K562 (cell line): ENCODE measurements around the gene PPFIA1. TPM values are rescaled to one million over a fixed set of nuclear protein-coding genes. Genes with fewer than 3 reads are reported as not detected.

Experiments used
- ATAC-seq: fragments of 200-7000 bp; cut with Tn5 transposase; 3 replicates; pipeline ENCODE4 v1.9.1; 2020; ENCODE audit warnings: moderate library complexity
- BruUV-seq: library from RNA; stranded (reverse); fragments of 400-500 nt; replicated peaks from 2 replicates; lab custom pipeline; 2021; lab: Mats Ljungman, UMichigan
- CTCF ChIA-PET: fragments of 300-600 bp; formaldehyde crosslinking; extraction: SDS; loops from one replicate; lab custom pipeline; 2021; ENCODE audit warnings: low intra/inter-chr PET ratio; lab: Yijun Ruan, JAX
- POLR2A ChIA-PET: fragments of 300-600, 350-650 bp; sonication (Branson Sonifier 250); formaldehyde crosslinking; extraction: SDS; loops from one replicate; lab custom pipeline; 2021; ENCODE audit warnings: antibody characterized with exemption, inconsistent platforms; lab: Yijun Ruan, JAX
- DNase-seq, 4 experiments: peaks; one replicate each; pipeline versions ENCODE4 v3.0.0 to v3.0.0-alpha.2; 2011 to 2018; ENCODE audit warnings: low spot score in 3 of 4, mixed read lengths in 3 of 4; ENCODE audit errors: extremely low read depth in 1 of 4
- FAIRE-seq: peaks from 2 replicates; lab custom pipeline; 2011; peaks lifted over from hg19 to GRCh38; lab: Jason Lieb, UNC
- H2AFZ ChIP-seq: 2 replicates; pipeline ENCODE4 v1.6.0; 2011; ENCODE audit warnings: low read depth, low read length, control low read depth, inconsistent platforms
- H3K27ac ChIP-seq: fragments of 200-600 bp; 3 replicates; pipeline ENCODE4 v1.8.0; 2011; ENCODE audit warnings: low read depth, mild to moderate bottlenecking, control low read depth, inconsistent platforms, low read length, moderate library complexity, mixed read lengths; ENCODE audit errors: extremely low read depth
- H3K27me3 ChIP-seq, 2 experiments: fragments of 300-600 bp in 1 of 2; 2 replicates in 1 of 2; 3 replicates in 1 of 2; pipeline versions ENCODE4 v1.6.0 to v1.8.0; 2011; ENCODE audit warnings: inconsistent platforms in 2 of 2, low read length in 2 of 2, mild to moderate bottlenecking in 1 of 2, mixed read lengths in 1 of 2, moderate library complexity in 1 of 2; ENCODE audit not compliant: control insufficient read depth in 2 of 2, insufficient read depth in 2 of 2
- H3K36me3 ChIP-seq: fragments of 300-600 bp; 3 replicates; pipeline ENCODE4 v1.8.0; 2011; ENCODE audit warnings: mild to moderate bottlenecking, low read length, inconsistent platforms; ENCODE audit not compliant: control insufficient read depth, insufficient read depth
- H3K4me1 ChIP-seq, 2 experiments: fragments of 200-600 bp in 1 of 2; replicated peaks in 1 of 2; 2 replicates in 1 of 2; 3 replicates in 1 of 2; pipeline versions ENCODE4 v1.5.1 to v1.8.0; 2011; ENCODE audit warnings: inconsistent platforms in 2 of 2, low read length in 2 of 2, mild to moderate bottlenecking in 1 of 2, mixed read lengths in 1 of 2, moderate library complexity in 1 of 2; ENCODE audit not compliant: control insufficient read depth in 2 of 2, insufficient read depth in 2 of 2
- H3K4me2 ChIP-seq: 2 replicates; pipeline ENCODE4 v1.6.1; 2011; ENCODE audit warnings: low read length, control low read depth, inconsistent platforms, mixed read lengths; ENCODE audit not compliant: insufficient read depth
- H3K4me3 ChIP-seq: fragments of 200-600 bp; sonication (generic), shearing (Covaris generic); 2 replicates; pipeline ENCODE4 v1.5.1; 2016; ENCODE audit warnings: control low read depth, inconsistent platforms
- H3K79me2 ChIP-seq: fragments of 200-600 bp; 3 replicates; pipeline ENCODE4 v1.8.0; 2011; ENCODE audit warnings: low read length, inconsistent platforms; ENCODE audit not compliant: control insufficient read depth, insufficient read depth
- H3K9ac ChIP-seq, 2 experiments: 2 replicates each; pipeline versions ENCODE4 v1.6.0 to v1.6.1; 2011; ENCODE audit warnings: low read depth in 2 of 2, low read length in 2 of 2, control low read depth in 1 of 2, inconsistent platforms in 1 of 2, mild to moderate bottlenecking in 1 of 2, mixed read lengths in 1 of 2; ENCODE audit not compliant: insufficient read depth in 1 of 2
- H3K9me1 ChIP-seq: one replicate; pipeline ENCODE4 v1.6.0; 2011; ENCODE audit warnings: inconsistent platforms, mild to moderate bottlenecking, low read length, moderate library complexity; ENCODE audit not compliant: control insufficient read depth, insufficient read depth
- H3K9me3 ChIP-seq: replicated peaks from 2 replicates; pipeline ENCODE4 v1.5.1; 2011; ENCODE audit warnings: low read depth, low read length, inconsistent platforms; ENCODE audit not compliant: control insufficient read depth, insufficient read depth
- H4K20me1 ChIP-seq: replicated peaks from 2 replicates; pipeline ENCODE4 v1.6.1; 2011; ENCODE audit warnings: low read length, inconsistent platforms, mixed read lengths; ENCODE audit not compliant: control insufficient read depth, insufficient read depth
- ATF4 ChIP-seq: fragments of 450-650 bp; formaldehyde crosslinking; IDR thresholded peaks from 2 replicates; pipeline ENCODE4 v1.4.0; 2022; ENCODE audit warnings: mild to moderate bottlenecking, moderate library complexity
- BRD4 ChIP-seq: fragments of 200-600 bp; sonication (generic); IDR thresholded peaks from 2 replicates; pipeline ENCODE4 v1.6.1; 2017; ENCODE audit warnings: inconsistent platforms
- E2F1 ChIP-seq: sonication (generic); formaldehyde crosslinking; IDR thresholded peaks from 2 replicates; pipeline ENCODE4 v1.8.1; 2023; ENCODE audit warnings: mild to moderate bottlenecking, missing genetic modification reagents, moderate library complexity
- ELF4 ChIP-seq: fragments of 450-650 bp; formaldehyde crosslinking; IDR thresholded peaks from 2 replicates; pipeline ENCODE4 v1.4.0; 2022; ENCODE audit warnings: missing genetic modification characterization
- FOXP1 ChIP-seq: sonication (generic); formaldehyde crosslinking; IDR thresholded peaks from 2 replicates; pipeline ENCODE4 v1.8.0; 2022; ENCODE audit warnings: mild to moderate bottlenecking, missing genetic modification reagents
- HBP1 ChIP-seq: fragments of 450-650 bp; formaldehyde crosslinking; IDR thresholded peaks from 2 replicates; pipeline ENCODE4 v1.4.0; 2022; ENCODE audit warnings: missing genetic modification characterization
- HDAC3 ChIP-seq: fragments of 450-650 bp; IDR thresholded peaks from 2 replicates; pipeline ENCODE4 v1.6.1; 2018; ENCODE audit warnings: borderline replicate concordance, mild to moderate bottlenecking, moderate library complexity; ENCODE audit not compliant: partially characterized antibody
- ID3 ChIP-seq, 2 experiments: fragments of 250-450 bp in 1 of 2; fragments of 450-650 bp in 1 of 2; sonication (Bioruptor Pico) in 1 of 2; IDR thresholded peaks; 2 replicates each; pipeline versions ENCODE4 v1.6.1 to v1.8.0; 2016 to 2021; ENCODE audit warnings: mild to moderate bottlenecking in 2 of 2, moderate library complexity in 2 of 2, missing compliant biosample characterization in 1 of 2, missing genetic modification characterization in 1 of 2
- NUFIP1 ChIP-seq: fragments of 450-650 bp; IDR thresholded peaks from 2 replicates; pipeline ENCODE4 v1.6.1; 2018; ENCODE audit not compliant: partially characterized antibody
- PHF21A ChIP-seq: fragments of 450-650 bp; IDR thresholded peaks from 2 replicates; pipeline ENCODE4 v1.6.1; 2017; ENCODE audit warnings: low read depth, borderline replicate concordance
- POLR3G ChIP-seq: IDR thresholded peaks from 2 replicates; pipeline ENCODE4 v1.6.1; 2011; ENCODE audit not compliant: insufficient read length, insufficient replicate concordance; ENCODE audit errors: extremely low read depth
- PPARD ChIP-seq: fragments of 250-450 bp; sonication (Bioruptor Pico); IDR thresholded peaks from 2 replicates; pipeline ENCODE4 v1.8.0; 2022; ENCODE audit warnings: inconsistent platforms, mild to moderate bottlenecking, moderate library complexity
- RAD51 ChIP-seq: fragments of 450-650 bp; IDR thresholded peaks from 2 replicates; pipeline ENCODE4 v1.7.1; 2016; ENCODE audit warnings: low read depth, mild to moderate bottlenecking, borderline replicate concordance
- SPI1 ChIP-seq: IDR thresholded peaks from 2 replicates; pipeline ENCODE4 v1.6.1; 2011; ENCODE audit warnings: low read depth, low read length, control low read depth, borderline replicate concordance
- ZNF174 ChIP-seq: fragments of 250-450 bp; sonication (Bioruptor Pico); IDR thresholded peaks from 2 replicates; pipeline ENCODE4 v1.4.0; 2020; ENCODE audit warnings: mild to moderate bottlenecking
- ZNF277 ChIP-seq: fragments of 250-450 bp; sonication (Bioruptor Pico); IDR thresholded peaks from 2 replicates; pipeline ENCODE4 v1.8.0; 2022; ENCODE audit warnings: inconsistent platforms, mild to moderate bottlenecking, moderate library complexity, borderline replicate concordance
- ZNF707 ChIP-seq: fragments of 250-450 bp; sonication (Bioruptor Pico); conservative IDR thresholded peaks from 2 replicates; pipeline ENCODE4 v1.8.0; 2022; ENCODE audit warnings: inconsistent platforms, mild to moderate bottlenecking, moderate library complexity
- ZSCAN29 ChIP-seq: fragments of 450-650 bp; IDR thresholded peaks from 2 replicates; pipeline ENCODE4 v1.6.1; 2017
- WGBS: fragments of 100-300 bp; shearing (Covaris generic); methylation state at CpG from one replicate; pipeline ENCODE4 v1.1.6; 2016; ENCODE audit warnings: low coverage, mixed read lengths; ENCODE audit not compliant: insufficient coverage; ENCODE audit errors: missing lambda C conversion rate; 5-methylcytosine and 5-hydroxymethylcytosine counted together
- in situ Hi-C: fragments of 300-500 bp; cut with MboI; formaldehyde crosslinking; loops from 4 replicates; pipeline ENCODE4 v1.15.0; 2018; ENCODE audit warnings: inconsistent platforms, mixed read lengths
- intact Hi-C: fragments of 100-400 bp; cut with micrococcal nuclease; formaldehyde crosslinking; loops from 2 replicates; pipeline ENCODE4 v1.14.2; 2022
- polyA plus RNA-seq, 8 experiments: library from polyadenylated mRNA; depleted of rRNA in 4 of 8; stranded (reverse) in 5 of 8; unstranded in 3 of 8; fragments of >200 nt; fragmentation: Nextera tagmentation in 2 of 8; fragmentation: Illumina TruSeq in 1 of 8; extraction: Ambion mirVana in 2 of 8; extraction: Trizol in 1 of 8; gene quantifications; 2 replicates each; pipeline versions ENCODE4 v1.2.1 to v1.2.3, GENCODE V29; 2011 to 2014; ENCODE audit warnings: inconsistent platforms in 1 of 8, missing spikeins in 1 of 8
- total RNA-seq, 7 experiments: library from RNA; depleted of rRNA in 6 of 7; stranded (reverse); fragments of >200 nt in 6 of 7; fragmentation: Illumina TruSeq in 2 of 7; extraction: Trizol in 2 of 7; gene quantifications; 2 replicates each; pipeline versions ENCODE4 v1.2.1 to v1.2.3, GENCODE V29; 2011 to 2021; ENCODE audit warnings: low replicate concordance in 1 of 7

PPFIA1 gene
- total and polyA plus RNA-seq, 9 of the 15 experiments (the other 6 are each of a cell fraction or from before 2014, with no cell fraction given): 9.9 to 41.5 (median 28.5) TPM

GRCh38 chr11:70325824-70326223 is 55.3 kb downstream of the PPFIA1 start:
- BruUV-seq: no TSS peak
- H4K20me1 ChIP-seq: no peaks in the 10 kb centered on the region
- DNase-seq (no peak), FAIRE-seq (no peak)
- H2AFZ ChIP-seq: no peak overlapping the region
- in situ Hi-C loops (no loop called here), intact Hi-C loops (no loop called here)
- no peaks in the 10 kb centered on the region for H3K4me1 ChIP-seq
- no peaks in the 10 kb centered on the region for H3K79me2 ChIP-seq
- POLR2A ChIA-PET: interaction anchor here (1.4 kb wide), 1 partner anchor 35 kb away, joined by 3 read pairs; no protein-coding TSS in a partner anchor
- H3K4me3 ChIP-seq: no peak overlapping the region
- H3K27me3 ChIP-seq: no peaks in the 10 kb centered on the region
- H3K9ac ChIP-seq: no peak overlapping the region
- no peak overlapping the region for H3K27ac ChIP-seq
- CTCF ChIA-PET: no interaction called here
- 91% methylated on average over 3 of the region's 3 CpGs for WGBS
- H3K9me1 ChIP-seq: no peaks in the 10 kb centered on the region
- no peak for TF ChIP-seq HBP1 (CRISPR knock-in tag)
- no peak for TF ChIP-seq NUFIP1
- TF ChIP-seq ZNF277 (CRISPR knock-in tag): no peak
- TF ChIP-seq ELF4 (CRISPR knock-in tag): no peak
- no peak for TF ChIP-seq FOXP1
- no peak for TF ChIP-seq ZNF174
- no peak for TF ChIP-seq POLR3G
- TF ChIP-seq ATF4 (CRISPR knock-in tag): no peak
- no peak for TF ChIP-seq SPI1
- no peak for TF ChIP-seq PHF21A
- TF ChIP-seq RAD51: no peak
- no peak for TF ChIP-seq E2F1 (CRISPR knock-in tag)
- TF ChIP-seq BRD4: no peak
- TF ChIP-seq ZNF707: no peak
- no peak for TF ChIP-seq HDAC3
- TF ChIP-seq ZSCAN29: no peak
- no peak for TF ChIP-seq ID3 (CRISPR knock-in tag; IDR thresholded peaks at IDR 0.05)
- TF ChIP-seq ID3 (tag; IDR thresholded peaks at IDR 0.05): no peak
- TF ChIP-seq PPARD (CRISPR knock-in tag): no peak
- TF ChIP-seq, all 486 proteins: peak for 0
- ATAC-seq: no peak
- Histone ChIP-seq H3K4me2 (no peak overlapping the region), H3K9me3 (no peaks in the 10 kb centered on the region), H3K36me3 (peaks cover 75% of the 10 kb centered on the region)
